GM13976 (cell line): ENCODE results near the gene OGT.
A peak's percentile ranks its signal among the peaks of the same experiment; 100 is the strongest.

Experiments
- DNase-seq: peaks from one replicate; pipeline ENCODE4 v3.0.0; 2012; ENCODE audit warnings: low spot score
- CTCF ChIP-seq: IDR thresholded peaks from 2 replicates; pipeline ENCODE4 v1.5.1; 2012; ENCODE audit warnings: borderline replicate concordance, mild to moderate bottlenecking; ENCODE audit not compliant: insufficient read depth; ENCODE audit errors: extremely low read depth, missing control alignments, control extremely low read depth
- in situ Hi-C: fragments of 300-500 bp; cut with MboI; formaldehyde crosslinking; loops from one replicate; pipeline ENCODE4 v1.12.0; 2022; ENCODE audit warnings: low sequenced_read_pairs, mixed read lengths, inconsistent platforms; ENCODE audit not compliant: unreplicated experiment

The OGT gene

GRCh38 chrX:71532078-71532752 lies 689 bp upstream of the OGT start:
- peak; percentile 15 for DNase-seq
- no peak for TF ChIP-seq CTCF
- in situ Hi-C loops = no loop called here

GRCh38 chrX:71533516-71533850 lies 579 bp downstream of the OGT start:
- DNase-seq = no peak
- TF ChIP-seq CTCF = no peak
- in situ Hi-C loops = no loop called here

- TF ChIP-seq CTCF = no peak
- no peak for DNase-seq
- in situ Hi-C loops = no loop called here
These were observed 1.1 kb downstream of the OGT start for GRCh38 chrX:71533851-71534561.

- in situ Hi-C loops = no loop called here
- no peak for DNase-seq
- TF ChIP-seq CTCF = no peak
These were observed 2.1 kb downstream of the OGT start for GRCh38 chrX:71534773-71535544.

GRCh38 chrX:71536285-71536684 lies 3.4 kb downstream of the OGT start:
- no peak for DNase-seq
- TF ChIP-seq CTCF = no peak
- in situ Hi-C loops = no loop called here

- no peak for DNase-seq
- TF ChIP-seq CTCF = no peak
- in situ Hi-C loops = no loop called here
These were observed 4.8 kb downstream of the OGT start for GRCh38 chrX:71537743-71538142.
